GM23248 (cell line): ENCODE data around the gene GOSR1.

Experiments
- EZH2 ChIP-seq: fragments of 200-600 bp; sonication (generic); IDR thresholded peaks from 2 replicates; pipeline ENCODE4 v1.6.1; 2018; ENCODE audit warnings: antibody characterized with exemption, mild to moderate bottlenecking; ENCODE audit not compliant: insufficient read depth, poor library complexity, severe bottlenecking
- EZH2phosphoT487 ChIP-seq: fragments of 200-600 bp; sonication (generic); IDR thresholded peaks from 2 replicates; pipeline ENCODE4 v1.6.1; 2018; ENCODE audit warnings: antibody characterized with exemption, moderate library complexity, mild to moderate bottlenecking, low read depth; ENCODE audit not compliant: insufficient read depth

- no peak for TF ChIP-seq EZH2phosphoT487
- TF ChIP-seq EZH2, result no peak
Measured at GRCh38 chr17:30429155-30429554, 48.1 kb upstream of the GOSR1 start.
